H9 (cell line): ENCODE measurements around the gene TMEM187. TPM values are rescaled to one million over a fixed set of nuclear protein-coding genes. Genes with fewer than 3 reads are reported as not detected.
A peak's percentile ranks its signal among the peaks of the same experiment; 100 is the strongest.

Source experiments
- DNase-seq: peaks from one replicate; pipeline ENCODE4 v3.0.0-alpha.2; 2017
- H2AFZ ChIP-seq: one replicate; pipeline ENCODE4 v1.6.1; 2013; ENCODE audit warnings: mild to moderate bottlenecking, low read length, control low read depth, moderate library complexity
- H2AK5ac ChIP-seq: 2 replicates; pipeline ENCODE4 v1.6.1; 2013; ENCODE audit warnings: low read length, control low read depth, mixed read lengths; ENCODE audit not compliant: insufficient read length
- H2BK120ac ChIP-seq: one replicate; pipeline ENCODE4 v1.6.1; 2013; ENCODE audit warnings: low read depth, mild to moderate bottlenecking, low read length, control low read depth, inconsistent platforms; ENCODE audit not compliant: poor library complexity, severe bottlenecking
- H2BK12ac ChIP-seq: 2 replicates; pipeline ENCODE4 v1.6.1; 2013; ENCODE audit warnings: low read length, control low read depth, mixed read lengths, low read depth; ENCODE audit not compliant: insufficient read length
- H2BK15ac ChIP-seq: 2 replicates; pipeline ENCODE4 v1.6.1; 2013; ENCODE audit warnings: low read depth, low read length, control low read depth
- H2BK20ac ChIP-seq: one replicate; pipeline ENCODE4 v1.6.1; 2013; ENCODE audit warnings: low read depth, mild to moderate bottlenecking, low read length, control low read depth, inconsistent platforms; ENCODE audit not compliant: poor library complexity, severe bottlenecking
- H2BK5ac ChIP-seq: 2 replicates; pipeline ENCODE4 v1.6.1; 2013; ENCODE audit warnings: low read length, control low read depth, mixed read lengths; ENCODE audit not compliant: insufficient read length
- H3K14ac ChIP-seq: 2 replicates; pipeline ENCODE4 v1.6.1; 2013; ENCODE audit warnings: low read length, control low read depth; ENCODE audit not compliant: insufficient read depth
- H3K18ac ChIP-seq: 2 replicates; pipeline ENCODE4 v1.6.1; 2013; ENCODE audit warnings: low read depth, mild to moderate bottlenecking, mixed read lengths, low read length, control low read depth; ENCODE audit not compliant: insufficient read length
- H3K23ac ChIP-seq: 2 replicates; pipeline ENCODE4 v1.6.1; 2013; ENCODE audit warnings: low read length, control low read depth, mixed read lengths, low read depth; ENCODE audit not compliant: insufficient read length
- H3K23me2 ChIP-seq: 2 replicates; pipeline ENCODE4 v1.6.1; 2013; ENCODE audit warnings: low read depth, mild to moderate bottlenecking, mixed read lengths, low read length, control low read depth; ENCODE audit not compliant: insufficient read length, poor library complexity, severe bottlenecking
- H3K27ac ChIP-seq: 2 replicates; pipeline ENCODE4 v1.5.1; 2013; ENCODE audit warnings: low read length, control low read depth, mixed read lengths, low read depth; ENCODE audit not compliant: insufficient read length
- H3K27me3 ChIP-seq: 2 replicates; pipeline ENCODE4 v1.6.1; 2013; ENCODE audit warnings: low read length, control low read depth, inconsistent platforms; ENCODE audit not compliant: insufficient read depth
- H3K4ac ChIP-seq: 2 replicates; pipeline ENCODE4 v1.6.1; 2013; ENCODE audit warnings: low read depth, mild to moderate bottlenecking, control low read depth, inconsistent platforms, low read length, moderate library complexity
- H3K4me1 ChIP-seq: 2 replicates; pipeline ENCODE4 v1.6.1; 2013; ENCODE audit warnings: low read length, control low read depth, inconsistent platforms; ENCODE audit not compliant: insufficient read depth
- H3K4me2 ChIP-seq: 2 replicates; pipeline ENCODE4 v1.6.1; 2013; ENCODE audit warnings: low read length, control low read depth, mixed read lengths; ENCODE audit not compliant: insufficient read length, insufficient read depth
- H3K56ac ChIP-seq: 2 replicates; pipeline ENCODE4 v1.6.1; 2013; ENCODE audit warnings: low read depth, mild to moderate bottlenecking, mixed read lengths, low read length, control low read depth; ENCODE audit not compliant: insufficient read length
- H3K79me1 ChIP-seq: 2 replicates; pipeline ENCODE4 v1.6.1; 2013; ENCODE audit warnings: low read depth, mild to moderate bottlenecking, moderate library complexity, low read length, control low read depth, inconsistent platforms; ENCODE audit not compliant: insufficient read depth, poor library complexity, severe bottlenecking
- H3K79me2 ChIP-seq: 2 replicates; pipeline ENCODE4 v1.6.1; 2013; ENCODE audit warnings: low read length, control low read depth, inconsistent platforms; ENCODE audit not compliant: insufficient read depth
- H3K9ac ChIP-seq: 2 replicates; pipeline ENCODE4 v1.6.1; 2013; ENCODE audit warnings: low read length, control low read depth, mixed read lengths; ENCODE audit not compliant: insufficient read length; ENCODE audit errors: extremely low read depth
- H3K9me3 ChIP-seq: one replicate; pipeline ENCODE4 v1.6.1; 2013; ENCODE audit warnings: low read depth, low read length, inconsistent platforms; ENCODE audit not compliant: control insufficient read depth
- H3T11ph ChIP-seq: one replicate; pipeline ENCODE4 v1.6.1; 2013; ENCODE audit warnings: mild to moderate bottlenecking, low read length, control low read depth, inconsistent platforms
- H4K20me1 ChIP-seq: one replicate; pipeline ENCODE4 v1.6.1; 2013; ENCODE audit not compliant: control insufficient read depth, insufficient read length, insufficient read depth
- H4K5ac ChIP-seq: 2 replicates; pipeline ENCODE4 v1.6.1; 2013; ENCODE audit warnings: low read depth, mild to moderate bottlenecking, mixed read lengths, low read length, control low read depth; ENCODE audit not compliant: insufficient read length
- H4K8ac ChIP-seq: replicated peaks from 2 replicates; pipeline ENCODE4 v1.6.1; 2013; ENCODE audit warnings: low read length, control low read depth, mixed read lengths, low read depth; ENCODE audit not compliant: insufficient read length
- H4K91ac ChIP-seq: 2 replicates; pipeline ENCODE4 v1.6.1; 2013; ENCODE audit warnings: low read depth, mild to moderate bottlenecking, moderate library complexity, mixed read lengths, low read length, control low read depth; ENCODE audit not compliant: insufficient read length
- H3K27ac Mint-ChIP-seq, 3 experiments: 2 replicates in 2 of 3; 3 replicates in 1 of 3; pipeline ENCODE4 v1.8.0; 2020 to 2021; ENCODE audit warnings: mixed read lengths in 3 of 3, mild to moderate bottlenecking in 1 of 3, moderate library complexity in 1 of 3
- H3K27me3 Mint-ChIP-seq: 2 replicates; pipeline ENCODE4 v1.8.0; 2021; ENCODE audit warnings: low read depth, mild to moderate bottlenecking, moderate library complexity, mixed read lengths
- H3K36me3 Mint-ChIP-seq, 3 experiments: 2 replicates in 2 of 3; 3 replicates in 1 of 3; pipeline ENCODE4 v1.8.0; 2020 to 2021; ENCODE audit warnings: low read depth in 3 of 3, mixed read lengths in 3 of 3; ENCODE audit not compliant: insufficient read depth in 1 of 3
- H3K4me1 Mint-ChIP-seq, 2 experiments: 2 replicates each; pipeline ENCODE4 v1.8.0; 2020; ENCODE audit warnings: mixed read lengths in 2 of 2
- H3K4me3 Mint-ChIP-seq, 2 experiments: 2 replicates in 1 of 2; 3 replicates in 1 of 2; pipeline ENCODE4 v1.8.0; 2020 to 2021; ENCODE audit warnings: mild to moderate bottlenecking in 2 of 2, mixed read lengths in 2 of 2, moderate library complexity in 1 of 2
- H3K9me3 Mint-ChIP-seq, 2 experiments: 2 replicates in 1 of 2; 3 replicates in 1 of 2; pipeline ENCODE4 v1.8.0; 2020; ENCODE audit warnings: mild to moderate bottlenecking in 2 of 2, mixed read lengths in 2 of 2, moderate library complexity in 1 of 2
- CTCF ChIP-seq: fragments of 200-600 bp; sonication (generic); conservative IDR thresholded peaks from 3 replicates; pipeline ENCODE4 v1.8.0; 2021; ENCODE audit warnings: antibody characterized with exemption, mild to moderate bottlenecking
- WGBS: extraction: QIAGEN DNeasy Blood & Tissue Kit; methylation state at CpG from one replicate; pipeline ENCODE4 v1.1.7; 2013; ENCODE audit warnings: missing lambda C conversion rate, low lambda C conversion rate, mixed read lengths; ENCODE audit not compliant: insufficient read length; ENCODE audit errors: extremely low coverage; 5-methylcytosine and 5-hydroxymethylcytosine counted together
- total RNA-seq: library from RNA; stranded (reverse); gene quantifications from 2 replicates; pipeline ENCODE4 v1.2.1, GENCODE V29; 2021

TMEM187 gene
- total RNA-seq, 1 experiment from 2014 or later, result 2.7 TPM

GRCh38 chrX:153950127-153950526 is 22.4 kb upstream of the TMEM187 start:
- Histone ChIP-seq H2AK5ac (no peak overlapping the region), H3K27ac (no peak overlapping the region), H2BK12ac (no peak overlapping the region), H4K8ac (no peak overlapping the region), H4K5ac (no peak overlapping the region), H2BK5ac (no peak overlapping the region), H3K4me1 (no peaks in the 10 kb centered on the region), H3K4me2 (no peak overlapping the region), H3K27me3 (no peaks in the 10 kb centered on the region), H3K23ac (no peak overlapping the region), H2BK15ac (no peak overlapping the region), H3K9ac (no peak overlapping the region), H2AFZ (no peak overlapping the region), H2BK120ac (no peak overlapping the region), H3K4ac (no peak overlapping the region), H3K23me2 (no peaks in the 10 kb centered on the region), H3K79me1 (no peaks in the 10 kb centered on the region), H4K20me1 (no peaks in the 10 kb centered on the region), H3K18ac (no peak overlapping the region), H3T11ph (no peak overlapping the region), H4K91ac (no peak overlapping the region), H3K56ac (no peak overlapping the region), H3K79me2 (no peaks in the 10 kb centered on the region), H3K14ac (no peak overlapping the region), H3K9me3 (no peaks in the 10 kb centered on the region), H2BK20ac (no peak overlapping the region)
- no peak for TF ChIP-seq CTCF
- H3K27ac Mint-ChIP-seq, result peak overlapping the region in 1 of 3 experiments; percentile 65; a peak in 1 of 7 replicates
- H3K9me3 Mint-ChIP-seq, result no peaks in the 10 kb centered on the region; a peak in 2 of 5 replicates
- H3K36me3 Mint-ChIP-seq, result peaks cover 46 to 70% (median 69%) of the 10 kb centered on the region in 3 experiments
- H3K4me1 Mint-ChIP-seq, result peaks cover 2 to 28% of the 10 kb centered on the region in 2 experiments
- no peak overlapping the region for H3K4me3 Mint-ChIP-seq
- no CpG with 5 or more reads among the region's 19 CpGs for WGBS
- DNase-seq, result no peak
- H3K27me3 Mint-ChIP-seq, result no peaks in the 10 kb centered on the region
